Osteocyte (in vitro differentiated cells): Measurements from ENCODE around the gene PIAS2. TPM values are rescaled to one million over a fixed set of nuclear protein-coding genes. Genes with fewer than 3 reads are reported as not detected.

Experiments
- DNase-seq: peaks from one replicate; pipeline ENCODE4 v3.0.0; 2021; ENCODE audit warnings: mixed read lengths; ENCODE audit not compliant: unreplicated experiment; ENCODE audit errors: extremely low spot score
- H3K27ac Mint-ChIP-seq: one replicate; pipeline ENCODE4 v1.8.0; 2021; ENCODE audit warnings: mild to moderate bottlenecking, mixed read lengths; ENCODE audit not compliant: unreplicated experiment
- H3K27me3 Mint-ChIP-seq: one replicate; pipeline ENCODE4 v1.8.0; 2021; ENCODE audit warnings: mixed read lengths; ENCODE audit not compliant: unreplicated experiment
- H3K36me3 Mint-ChIP-seq: one replicate; pipeline ENCODE4 v1.8.0; 2021; ENCODE audit warnings: mixed read lengths; ENCODE audit not compliant: unreplicated experiment
- H3K4me1 Mint-ChIP-seq: one replicate; pipeline ENCODE4 v1.8.0; 2021; ENCODE audit warnings: mixed read lengths; ENCODE audit not compliant: unreplicated experiment
- H3K4me3 Mint-ChIP-seq: one replicate; pipeline ENCODE4 v1.8.0; 2021; ENCODE audit warnings: mild to moderate bottlenecking, moderate library complexity, mixed read lengths; ENCODE audit not compliant: unreplicated experiment
- H3K9me3 Mint-ChIP-seq: one replicate; pipeline ENCODE4 v1.8.0; 2021; ENCODE audit warnings: mixed read lengths; ENCODE audit not compliant: unreplicated experiment
- CTCF ChIP-seq: fragments of 200-600 bp; sonication (generic); IDR thresholded peaks from 2 replicates; pipeline ENCODE4 v1.5.0; 2021; ENCODE audit warnings: antibody characterized with exemption, mild to moderate bottlenecking, moderate library complexity
- total RNA-seq: library from RNA; stranded (reverse); gene quantifications from 2 replicates; pipeline ENCODE4 v1.2.1, GENCODE V29; 2021

The PIAS2 gene
- total RNA-seq, 1 donor from 2014 or later, result 50.6 TPM

GRCh38 chr18:46829947-46830346 lies 87.4 kb downstream of the PIAS2 start:
- H3K4me3 Mint-ChIP-seq, result no peak overlapping the region
- no peaks in the 10 kb centered on the region for H3K27me3 Mint-ChIP-seq
- H3K36me3 Mint-ChIP-seq, result peaks cover 49% of the 10 kb centered on the region
- DNase-seq, result no peak
- peaks cover 6% of the 10 kb centered on the region for H3K4me1 Mint-ChIP-seq
- no peak overlapping the region for H3K27ac Mint-ChIP-seq
- peaks cover 6% of the 10 kb centered on the region for H3K9me3 Mint-ChIP-seq
- no peak for TF ChIP-seq CTCF

GRCh38 chr18:46829531-46829930 lies 87.8 kb downstream of the PIAS2 start:
- Mint-ChIP-seq H3K27ac (no peak overlapping the region), H3K27me3 (no peaks in the 10 kb centered on the region), H3K9me3 (peaks cover 6% of the 10 kb centered on the region), H3K4me3 (no peak overlapping the region), H3K36me3 (peaks cover 49% of the 10 kb centered on the region), H3K4me1 (peaks cover 6% of the 10 kb centered on the region)
- DNase-seq, result no peak
- no peak for TF ChIP-seq CTCF

GRCh38 chr18:46821856-46822711 lies 95.2 kb downstream of the PIAS2 start:
- DNase-seq, result no peak
- Mint-ChIP-seq H3K4me1 (no peaks in the 10 kb centered on the region), H3K27ac (no peak overlapping the region)

GRCh38 chr18:46820863-46821262 lies 96.4 kb downstream of the PIAS2 start:
- no peak for DNase-seq
- Mint-ChIP-seq H3K4me3 (no peak overlapping the region), H3K27me3 (no peaks in the 10 kb centered on the region), H3K36me3 (peaks cover 26% of the 10 kb centered on the region), H3K9me3 (no peaks in the 10 kb centered on the region), H3K4me1 (no peaks in the 10 kb centered on the region), H3K27ac (no peak overlapping the region)
- no peak for TF ChIP-seq CTCF

More at GRCh38 chr18:46821856-46822711, 95.2 kb downstream of the PIAS2 start:
- no peaks in the 10 kb centered on the region for H3K9me3 Mint-ChIP-seq
- H3K4me3 Mint-ChIP-seq, result no peak overlapping the region
- H3K27me3 Mint-ChIP-seq, result no peaks in the 10 kb centered on the region
- TF ChIP-seq CTCF, result no peak
- peaks cover 27% of the 10 kb centered on the region for H3K36me3 Mint-ChIP-seq

GRCh38 chr18:46815661-46816060 lies 101.6 kb downstream of the PIAS2 start:
- Mint-ChIP-seq H3K4me1 (no peaks in the 10 kb centered on the region), H3K4me3 (no peak overlapping the region), H3K36me3 (peaks cover 9% of the 10 kb centered on the region), H3K9me3 (no peaks in the 10 kb centered on the region), H3K27ac (no peak overlapping the region), H3K27me3 (no peaks in the 10 kb centered on the region)
- no peak for DNase-seq
- TF ChIP-seq CTCF, result no peak
